Loucy (cell line): ENCODE results near the gene SCTR.

Source experiments
- EZH2phosphoT487 ChIP-seq: fragments of 200-600 bp; IDR thresholded peaks from 2 replicates; pipeline ENCODE4 v1.6.1; 2018; ENCODE audit warnings: antibody characterized with exemption, mild to moderate bottlenecking, moderate library complexity, borderline replicate concordance
- TF ChIP-seq, protein P1 (sequence below): fragments of 200-600 bp; sonication (generic); conservative IDR thresholded peaks from 2 replicates; pipeline ENCODE4 v1.5.1; 2014; ENCODE audit warnings: mild to moderate bottlenecking, antibody characterized with exemption, low read length

DNA sequence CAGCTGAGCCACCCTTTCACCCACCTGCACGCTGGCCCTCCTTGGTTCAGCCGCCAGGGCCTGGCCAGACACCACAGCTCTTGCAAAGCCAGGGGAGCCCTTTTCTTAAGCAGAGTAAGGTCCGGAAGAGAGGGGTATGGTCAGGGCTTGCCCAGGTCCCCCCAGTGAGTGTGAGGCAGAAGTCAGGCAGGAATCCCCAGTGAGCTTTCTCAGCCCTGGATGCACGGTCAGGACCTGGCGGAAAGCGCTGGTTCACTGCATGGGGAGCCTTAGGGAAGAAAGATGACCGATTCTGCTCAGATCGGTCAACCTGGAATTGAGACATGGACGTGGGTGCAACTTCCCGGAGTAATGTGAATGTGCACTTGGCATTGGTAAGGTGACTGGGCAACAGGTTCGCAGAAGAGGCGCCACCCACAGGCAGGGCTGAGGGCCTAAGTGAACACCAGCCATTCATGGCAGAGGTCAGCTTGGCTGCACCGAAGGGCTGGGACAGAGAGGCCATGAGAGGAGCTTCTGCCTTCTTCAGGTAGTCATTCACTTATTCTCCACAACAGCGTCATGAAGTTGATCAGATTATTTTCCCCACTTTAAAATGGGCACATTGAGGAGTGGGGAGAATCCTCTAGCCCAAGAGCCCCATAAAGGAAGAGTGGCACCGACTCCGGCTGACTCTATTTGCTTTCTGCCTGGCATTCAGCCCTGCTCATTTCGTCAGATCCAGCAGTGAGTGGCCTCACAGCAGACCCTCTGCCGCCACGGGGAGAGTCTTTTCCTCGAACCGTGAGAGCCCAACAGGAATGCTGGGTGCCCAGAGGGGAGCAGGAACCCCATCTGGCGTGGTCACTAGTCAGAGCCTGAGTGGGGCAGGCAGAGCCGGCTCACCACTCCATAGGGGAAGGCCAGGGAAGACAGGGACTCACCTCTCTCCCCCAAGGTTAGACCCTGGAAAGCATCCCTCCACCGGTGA lies 35.8 kb downstream of the SCTR start:
- TF ChIP-seq, protein P1, sequence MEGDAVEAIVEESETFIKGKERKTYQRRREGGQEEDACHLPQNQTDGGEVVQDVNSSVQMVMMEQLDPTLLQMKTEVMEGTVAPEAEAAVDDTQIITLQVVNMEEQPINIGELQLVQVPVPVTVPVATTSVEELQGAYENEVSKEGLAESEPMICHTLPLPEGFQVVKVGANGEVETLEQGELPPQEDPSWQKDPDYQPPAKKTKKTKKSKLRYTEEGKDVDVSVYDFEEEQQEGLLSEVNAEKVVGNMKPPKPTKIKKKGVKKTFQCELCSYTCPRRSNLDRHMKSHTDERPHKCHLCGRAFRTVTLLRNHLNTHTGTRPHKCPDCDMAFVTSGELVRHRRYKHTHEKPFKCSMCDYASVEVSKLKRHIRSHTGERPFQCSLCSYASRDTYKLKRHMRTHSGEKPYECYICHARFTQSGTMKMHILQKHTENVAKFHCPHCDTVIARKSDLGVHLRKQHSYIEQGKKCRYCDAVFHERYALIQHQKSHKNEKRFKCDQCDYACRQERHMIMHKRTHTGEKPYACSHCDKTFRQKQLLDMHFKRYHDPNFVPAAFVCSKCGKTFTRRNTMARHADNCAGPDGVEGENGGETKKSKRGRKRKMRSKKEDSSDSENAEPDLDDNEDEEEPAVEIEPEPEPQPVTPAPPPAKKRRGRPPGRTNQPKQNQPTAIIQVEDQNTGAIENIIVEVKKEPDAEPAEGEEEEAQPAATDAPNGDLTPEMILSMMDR, result peak; percentile 24; the same call in 1 of the 2 replicates
- TF ChIP-seq EZH2phosphoT487, result no peak
